RPMI8226 (cell line): ENCODE measurements around the gene SNAPIN.

Experiments used
- DNase-seq: peaks from one replicate; pipeline ENCODE4 v3.0.0-alpha.2; 2015

Gene SNAPIN

DNA sequence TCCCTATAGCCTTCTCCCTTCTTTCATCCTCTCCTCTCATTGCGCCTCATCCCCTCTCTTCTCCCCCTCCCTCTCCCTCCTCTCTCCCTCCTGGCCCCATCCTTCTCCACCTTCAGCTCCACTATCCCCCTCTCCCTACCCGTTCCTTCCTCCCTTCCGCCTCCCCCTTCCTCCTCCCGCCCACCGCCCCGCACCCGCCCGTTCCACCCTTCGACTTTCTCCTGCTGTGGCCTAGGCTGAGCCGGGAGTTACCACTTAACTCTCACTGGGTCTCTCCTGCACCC is 21.6 kb downstream of the SNAPIN start:
- DNase-seq, result no peak

DNA sequence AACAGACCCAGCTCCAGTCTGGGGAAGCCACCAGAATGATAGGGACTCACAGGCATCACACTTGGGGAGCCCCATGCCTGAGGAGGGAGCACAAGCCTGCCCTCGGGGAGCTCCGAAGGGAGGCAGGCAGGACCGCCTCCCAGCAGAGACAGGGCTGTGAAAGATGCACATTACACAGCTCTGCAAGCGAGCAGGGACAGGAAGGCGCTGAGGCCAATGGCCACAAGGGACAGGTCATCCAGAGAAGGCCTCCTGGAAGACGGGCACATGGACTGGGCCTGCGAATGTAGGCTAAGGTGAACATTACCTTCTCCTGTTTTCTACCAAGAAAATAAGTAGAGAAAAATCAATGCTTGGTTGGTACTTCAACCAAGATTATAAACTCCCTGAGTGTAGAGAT is 24.2 kb downstream of the SNAPIN start:
- DNase-seq, result no peak

DNA sequence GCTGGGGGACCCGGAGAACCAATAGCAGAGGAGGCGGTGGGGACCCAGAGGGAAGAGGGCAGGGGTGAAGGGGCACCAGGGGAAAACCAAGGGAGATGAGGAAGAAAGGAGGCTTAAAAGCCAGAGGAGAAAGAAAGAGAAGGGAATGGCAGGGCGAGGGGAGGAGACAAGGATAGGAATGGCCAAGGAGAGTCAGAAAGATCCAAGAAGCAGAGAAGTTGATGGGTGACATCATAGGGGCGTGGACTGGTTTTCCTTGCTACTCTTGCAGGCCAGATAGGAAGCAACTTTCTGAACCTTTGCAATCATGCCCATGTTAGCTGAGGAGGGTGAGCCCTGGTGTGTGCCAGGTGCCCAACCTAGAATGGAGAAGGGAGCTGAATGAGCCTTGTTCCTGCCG is 25.4 kb downstream of the SNAPIN start:
- no peak for DNase-seq

DNA sequence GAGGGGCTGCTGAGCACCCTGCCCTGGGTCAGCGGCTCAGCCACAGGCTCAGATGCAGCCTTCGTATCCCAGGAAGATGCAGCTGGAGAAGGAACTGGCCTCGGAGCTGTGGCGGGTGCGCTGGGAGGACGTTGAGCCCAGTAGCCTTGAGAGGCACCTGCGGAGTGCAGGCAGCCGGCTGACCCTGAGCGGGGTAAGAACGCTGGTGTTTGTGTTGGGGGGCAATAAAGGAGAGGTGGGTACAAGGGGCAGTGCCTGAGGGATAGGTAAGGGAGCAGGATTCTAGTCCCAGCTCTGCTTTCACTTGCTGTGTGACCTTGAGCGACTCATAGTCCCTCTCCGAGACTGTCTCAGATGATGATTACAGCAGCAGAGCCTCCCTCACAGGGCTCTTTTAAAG is 26.4 kb downstream of the SNAPIN start:
- no peak for DNase-seq

DNA sequence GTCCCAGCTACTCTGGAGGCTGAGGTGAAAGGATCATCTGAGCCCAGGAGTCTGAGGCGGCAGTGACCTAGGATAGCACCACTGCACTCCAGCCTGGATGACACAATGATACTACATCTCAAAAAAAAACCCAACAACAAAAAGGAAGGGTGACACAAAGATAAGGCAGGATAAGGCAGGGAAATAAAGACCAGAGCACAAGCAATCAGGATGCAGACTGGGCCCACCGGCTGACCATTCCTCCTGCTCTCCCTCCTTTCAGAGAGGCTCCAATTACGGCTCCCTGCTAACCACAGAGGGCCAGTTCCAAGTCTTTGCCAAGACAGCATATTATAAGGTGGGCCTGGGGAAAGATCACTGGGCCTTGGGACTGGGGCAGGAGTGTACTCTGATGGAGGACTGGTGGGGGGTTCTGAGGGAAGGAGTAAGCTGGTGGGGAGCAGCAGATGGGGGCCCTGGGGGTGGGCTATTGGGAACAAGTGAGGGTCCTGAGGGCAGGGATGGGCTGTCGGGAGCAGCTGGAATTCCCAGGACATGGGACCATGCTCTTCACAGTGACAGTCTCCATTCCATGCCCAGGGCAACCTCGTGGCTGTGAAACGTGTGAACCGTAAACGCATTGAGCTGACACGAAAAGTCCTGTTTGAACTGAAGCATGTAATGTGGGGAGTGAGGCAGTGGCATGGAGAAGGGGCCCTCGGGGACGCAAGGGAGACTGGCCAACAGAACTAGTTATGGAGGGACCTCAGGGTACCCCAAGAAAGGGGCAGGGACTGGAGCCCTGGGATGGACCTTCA is 27.2 kb downstream of the SNAPIN start:
- no peak for DNase-seq

DNA sequence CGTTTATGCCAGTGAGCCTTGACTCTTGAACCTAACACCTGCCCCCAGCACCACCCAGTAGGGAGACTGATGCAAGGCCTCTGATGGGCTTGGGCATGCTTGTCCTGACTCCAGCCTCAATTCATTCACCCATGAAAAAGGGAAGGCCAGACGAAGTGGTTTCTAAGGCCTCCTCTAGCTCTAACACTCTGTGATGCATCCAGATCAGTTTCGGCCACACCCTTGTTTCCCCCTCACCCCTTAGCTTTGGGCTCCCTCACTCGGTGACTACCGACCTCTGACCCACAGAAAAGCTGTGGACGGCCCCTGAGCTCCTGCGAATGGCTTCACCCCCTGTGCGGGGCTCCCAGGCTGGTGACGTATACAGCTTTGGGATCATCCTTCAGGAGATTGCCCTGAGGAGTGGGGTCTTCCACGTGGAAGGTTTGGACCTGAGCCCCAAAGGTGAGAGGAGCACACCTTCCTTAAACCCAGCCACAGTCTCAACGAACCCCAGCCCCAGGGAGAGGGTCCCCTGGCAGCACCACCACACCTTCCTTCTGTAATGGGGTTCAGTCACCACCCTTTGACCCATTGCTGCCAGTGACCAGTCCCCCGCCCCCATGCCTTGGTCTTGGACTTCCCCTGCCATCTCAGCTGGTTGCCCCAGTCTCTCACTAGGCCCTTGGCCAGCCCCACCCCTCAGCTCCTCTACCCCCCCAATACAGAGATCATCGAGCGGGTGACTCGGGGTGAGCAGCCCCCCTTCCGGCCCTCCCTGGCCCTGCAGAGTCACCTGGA is 29.0 kb downstream of the SNAPIN start:
- no peak for DNase-seq

DNA sequence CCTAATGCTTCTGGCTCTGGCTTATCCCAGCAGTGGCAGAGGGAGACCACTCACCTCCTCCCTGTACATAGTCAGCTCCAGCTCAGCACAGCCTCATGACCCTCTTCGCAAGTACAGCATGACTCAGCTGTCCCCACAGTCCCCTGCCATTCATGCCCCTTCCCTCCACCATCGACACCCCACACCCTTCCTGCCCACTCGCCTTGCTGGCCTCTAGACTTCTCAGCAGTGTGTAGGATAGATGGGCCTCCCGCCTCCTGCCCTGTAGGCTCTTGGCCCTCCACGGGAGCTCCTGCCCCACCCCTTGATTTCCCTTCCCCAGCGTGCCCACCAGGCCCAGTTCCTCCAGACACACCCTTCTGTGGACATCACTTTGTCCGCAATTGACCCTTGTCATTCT is 29.8 kb downstream of the SNAPIN start:
- no peak for DNase-seq

DNA sequence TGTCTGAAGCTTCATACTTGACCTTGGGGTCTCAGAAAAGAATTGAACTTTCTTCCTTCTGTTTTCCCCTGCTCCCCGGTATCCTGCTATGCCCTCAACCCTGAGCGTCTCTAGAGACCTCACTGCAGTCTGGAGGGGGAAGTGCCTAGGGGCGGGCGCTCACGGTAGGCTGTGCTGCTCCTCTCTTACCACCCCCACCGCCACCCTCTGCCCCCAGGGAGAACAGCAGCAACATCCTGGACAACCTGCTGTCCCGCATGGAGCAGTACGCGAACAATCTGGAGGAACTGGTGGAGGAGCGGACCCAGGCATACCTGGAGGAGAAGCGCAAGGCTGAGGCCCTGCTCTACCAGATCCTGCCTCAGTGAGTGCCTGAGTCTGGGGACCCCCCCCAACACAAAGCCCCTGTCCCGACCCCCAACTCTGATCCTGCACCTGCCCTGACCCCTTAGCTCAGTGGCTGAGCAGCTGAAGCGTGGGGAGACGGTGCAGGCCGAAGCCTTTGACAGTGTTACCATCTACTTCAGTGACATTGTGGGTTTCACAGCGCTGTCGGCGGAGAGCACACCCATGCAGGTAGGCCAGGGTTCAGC is 30.3 kb downstream of the SNAPIN start:
- no peak for DNase-seq

DNA sequence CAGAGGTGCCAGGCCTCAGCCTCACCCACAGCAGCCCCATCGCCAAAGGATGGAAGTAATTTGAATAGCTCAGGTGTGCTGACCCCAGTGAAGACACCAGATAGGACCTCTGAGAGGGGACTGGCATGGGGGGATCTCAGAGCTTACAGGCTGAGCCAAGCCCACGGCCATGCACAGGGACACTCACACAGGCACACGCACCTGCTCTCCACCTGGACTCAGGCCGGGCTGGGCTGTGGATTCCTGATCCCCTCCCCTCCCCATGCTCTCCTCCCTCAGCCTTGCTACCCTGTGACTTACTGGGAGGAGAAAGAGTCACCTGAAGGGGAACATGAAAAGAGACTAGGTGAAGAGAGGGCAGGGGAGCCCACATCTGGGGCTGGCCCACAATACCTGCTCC is 35.0 kb downstream of the SNAPIN start:
- DNase-seq, result no peak

DNA sequence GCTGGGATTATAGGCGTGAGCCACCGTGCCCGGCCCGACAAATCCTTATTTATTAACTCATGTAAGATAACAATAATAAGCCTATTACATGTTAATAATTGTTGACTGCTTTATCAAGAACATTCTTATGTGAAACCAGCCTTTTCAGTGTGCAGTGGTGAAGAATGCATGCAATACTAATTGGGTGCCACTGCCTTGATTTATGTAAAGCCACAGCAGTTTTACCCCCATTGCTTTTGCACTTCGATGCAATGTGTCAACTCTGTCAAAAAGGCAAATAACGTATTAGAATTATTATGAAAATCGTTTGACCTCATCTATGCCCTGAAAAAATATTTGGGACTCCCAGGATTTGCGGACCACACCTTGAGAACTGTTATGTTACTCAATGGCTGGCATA is 38.2 kb downstream of the SNAPIN start:
- DNase-seq, result no peak

DNA sequence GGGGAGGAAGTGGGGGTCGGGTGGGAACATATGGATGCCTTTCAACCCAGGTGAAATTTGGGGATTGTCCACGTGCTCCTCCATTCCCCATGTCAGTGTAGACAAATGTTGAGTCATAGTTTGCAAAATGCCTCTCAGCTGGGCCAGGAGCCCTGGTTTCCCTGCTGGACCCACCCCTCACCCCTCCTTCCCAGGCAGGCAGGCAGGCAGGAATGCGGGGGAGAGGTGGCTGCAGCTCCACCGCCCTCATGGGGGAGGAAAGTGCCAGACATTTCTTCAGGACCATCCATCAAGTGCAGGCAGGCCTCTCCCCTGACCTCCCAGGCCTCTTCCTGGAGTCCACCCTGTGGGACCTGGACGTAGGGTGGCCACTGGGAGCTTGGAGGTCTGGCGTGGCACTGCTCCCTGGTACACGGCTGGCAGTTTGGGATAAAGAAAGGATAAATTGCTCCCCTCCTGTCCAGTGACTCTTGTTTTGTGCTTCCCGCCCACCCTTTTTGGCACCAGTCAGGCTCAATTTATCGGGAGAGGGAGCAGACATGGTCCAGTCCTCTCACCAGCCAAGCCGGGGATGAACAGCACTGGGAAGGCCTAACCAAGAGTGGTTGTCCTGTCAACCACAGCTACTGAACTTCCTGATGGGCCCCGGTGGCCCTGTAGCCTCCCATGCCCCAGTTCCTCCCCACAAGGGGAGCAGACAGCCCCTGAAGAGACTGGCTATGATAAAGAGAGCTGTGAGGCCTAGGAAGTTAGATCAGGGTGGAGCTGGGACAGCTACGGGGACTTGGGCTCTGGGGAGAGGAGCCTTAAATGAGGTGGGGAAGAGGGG is 38.9 kb downstream of the SNAPIN start:
- DNase-seq, result no peak

DNA sequence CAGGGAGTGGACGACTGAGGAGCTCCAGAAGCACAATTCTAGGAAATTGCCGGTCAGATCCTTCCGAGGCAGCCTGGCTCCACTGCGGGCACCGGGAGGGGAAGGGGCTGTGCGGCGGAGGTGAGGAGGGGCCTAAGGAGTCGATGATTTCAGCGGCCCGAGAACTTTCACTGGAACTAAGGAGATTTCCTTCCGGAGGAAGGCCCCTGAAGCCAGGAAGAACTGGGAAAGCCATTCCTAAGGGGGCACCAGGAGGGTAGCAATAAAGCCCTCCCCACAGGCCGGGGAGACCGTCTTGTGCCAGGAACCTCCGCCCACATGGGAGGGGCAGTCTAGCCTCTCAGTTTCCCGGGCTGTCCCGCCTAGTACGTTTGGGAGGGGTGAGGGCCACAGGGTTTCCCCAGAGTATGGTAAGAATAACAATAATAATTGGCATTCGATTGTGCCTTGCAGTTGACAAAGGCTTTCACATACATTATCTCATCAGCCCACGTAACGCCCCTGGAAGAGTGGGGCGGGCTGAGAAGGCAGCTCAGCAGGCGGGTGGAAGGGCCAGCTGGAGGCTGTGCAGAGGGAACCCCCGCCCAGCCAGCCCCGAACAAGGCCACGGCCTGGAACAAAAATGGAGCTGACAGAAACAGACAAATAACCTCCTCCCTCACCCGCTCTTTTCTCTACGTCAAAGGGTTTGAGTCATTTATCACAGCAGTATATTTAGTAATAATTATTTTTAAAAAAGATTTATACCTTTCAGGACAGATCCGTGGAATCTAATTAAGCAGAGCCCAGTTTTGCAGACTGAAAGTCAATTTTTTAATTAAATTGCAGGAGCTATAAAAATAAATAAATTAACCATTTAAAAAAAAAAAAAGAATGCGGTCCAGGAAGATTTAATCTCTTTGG is 39.8 kb downstream of the SNAPIN start:
- DNase-seq, result no peak

DNA sequence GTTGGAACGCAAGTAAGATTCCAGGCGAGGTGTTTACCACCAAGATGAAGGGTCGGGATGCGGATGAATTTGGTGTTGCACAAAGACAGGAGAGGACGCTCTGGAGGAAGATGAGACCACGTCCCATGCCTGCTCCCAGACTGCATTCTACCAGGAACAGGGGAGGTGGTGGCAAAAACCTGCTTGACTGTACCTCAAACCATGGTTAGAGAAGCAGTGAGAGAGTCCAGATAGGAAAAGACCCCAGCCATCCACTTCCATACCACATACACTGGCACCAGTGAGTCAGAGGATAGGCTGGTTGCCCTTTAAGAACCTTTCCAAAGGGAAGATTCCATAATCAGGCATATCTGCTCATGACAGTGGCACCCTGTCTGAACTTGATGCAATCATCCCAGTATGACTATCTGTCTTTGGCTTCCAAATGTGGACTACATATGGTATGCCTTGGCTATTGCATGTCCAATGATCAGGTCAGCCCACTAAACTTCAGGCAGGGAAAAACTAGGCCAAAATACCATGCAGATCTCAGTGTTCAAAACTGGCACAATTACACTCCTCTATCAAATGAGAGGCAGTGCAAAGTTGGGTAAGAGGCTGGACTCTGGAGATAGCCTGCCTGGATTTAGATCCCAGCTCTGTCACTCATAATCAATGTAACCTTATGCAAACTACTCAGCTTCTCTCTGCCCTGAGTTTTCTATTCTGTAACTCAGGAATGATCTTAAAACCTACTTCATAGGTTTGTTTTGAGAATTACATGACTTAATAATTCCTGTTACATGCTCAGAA is 40.6 kb downstream of the SNAPIN start:
- no peak for DNase-seq

DNA sequence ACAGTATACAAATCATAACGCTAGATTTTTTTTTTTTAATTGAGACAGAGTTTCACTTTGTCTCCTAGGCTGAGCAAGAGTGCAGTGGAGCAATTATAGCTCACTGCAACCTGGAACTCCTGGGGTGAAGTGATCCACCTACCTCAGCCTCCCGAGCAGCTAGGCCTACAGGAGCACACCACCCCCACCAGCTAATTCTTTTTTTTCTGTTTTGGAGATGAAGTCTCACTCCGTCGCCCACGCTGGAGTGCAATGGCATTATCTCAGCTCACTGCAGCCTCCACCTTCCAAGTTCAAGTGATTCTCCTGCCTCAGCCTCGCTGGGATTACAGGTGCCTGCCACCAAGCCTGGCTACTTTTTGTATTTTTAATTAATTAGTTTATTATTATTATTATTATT is 41.3 kb downstream of the SNAPIN start:
- DNase-seq, result no peak

DNA sequence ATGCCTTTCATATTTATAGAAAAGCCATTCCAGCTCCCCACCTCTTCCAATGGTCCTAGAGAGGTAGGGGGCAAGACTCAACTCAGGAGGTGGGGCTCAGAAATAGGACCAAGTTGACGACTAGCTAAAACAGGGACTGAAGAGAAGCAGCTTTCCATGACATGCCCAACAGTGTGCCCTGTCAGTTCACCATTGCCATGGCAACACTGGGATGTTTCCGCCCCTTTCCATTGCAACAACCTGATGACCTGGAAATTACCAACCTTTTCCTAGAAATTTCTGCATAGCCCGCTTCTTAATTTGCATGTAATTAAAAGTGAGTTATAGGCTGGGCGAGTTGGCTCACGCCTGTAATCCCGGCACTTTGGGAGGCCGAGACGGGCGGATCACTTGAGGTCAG is 47.0 kb downstream of the SNAPIN start:
- DNase-seq, result no peak

DNA sequence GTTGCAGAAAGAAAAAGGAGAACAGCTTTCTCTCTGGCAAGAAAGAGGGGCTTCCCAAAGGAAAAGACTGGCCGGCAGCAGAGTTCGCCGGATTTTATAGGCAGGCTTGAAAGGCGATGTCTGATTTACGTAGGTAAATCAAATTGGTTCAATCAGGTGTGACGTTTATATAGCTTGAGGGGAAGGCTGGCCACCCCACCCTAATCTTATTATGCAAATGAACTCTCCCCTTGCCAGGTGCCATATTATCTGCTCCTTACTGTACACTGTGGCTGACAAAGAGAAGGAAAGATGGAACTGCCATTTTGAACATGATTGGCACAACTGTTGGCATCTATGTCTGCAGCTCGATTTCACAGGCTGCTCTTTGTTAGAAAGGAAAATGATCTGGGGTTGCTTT is 52.5 kb downstream of the SNAPIN start:
- no peak for DNase-seq
